ENCODE data around the gene ZNF304. TPM values are rescaled to one million over a fixed set of nuclear protein-coding genes. Genes with fewer than 3 reads are reported as not detected.

Gene ZNF304
- total and polyA plus RNA-seq, 9 of the 15 experiments (the other 6 are each of a cell fraction or from before 2014, with no cell fraction given): 0.82 to 5.5 (median 3.6) TPM

- TF ChIP-seq PBX2 (CRISPR knock-in tag; IDR thresholded peaks at IDR 0.05; ENCODE audit: low read depth) (no peak), PBX2 (tag; conservative IDR thresholded peaks at IDR 0.05; ENCODE audit: low read depth) (no peak), ZNF436 (CRISPR knock-in tag; IDR thresholded peaks at IDR 0.05) (no peak), THRB (CRISPR knock-in tag; conservative IDR thresholded peaks at IDR 0.05) (no peak), GTF2E2 (tag; IDR thresholded peaks at IDR 0.05) (no peak), SETDB1 (IDR thresholded peaks at IDR 0.05; ENCODE audit: low read length) (no peak), RBBP5 (IDR thresholded peaks at IDR 0.05; ENCODE audit: borderline replicate concordance, insufficient read depth, low read length, poor library complexity, severe bottlenecking) (no peak), CREB1 (IDR thresholded peaks at IDR 0.05) (peak; percentile 96), CREB1 (CRISPR knock-in tag; IDR thresholded peaks at IDR 0.05) (peak; percentile 95), PYGO2 (tag; IDR thresholded peaks at IDR 0.05) (no peak), ZKSCAN3 (CRISPR knock-in tag; IDR thresholded peaks at IDR 0.05) (no peak), SFPQ (IDR thresholded peaks at IDR 0.05; ENCODE audit: low read depth, low read length) (no peak), ZNF445 (CRISPR knock-in tag; IDR thresholded peaks at IDR 0.05; ENCODE audit: low read depth) (no peak), ZNF253 (CRISPR knock-in tag; conservative IDR thresholded peaks at IDR 0.05) (no peak)
- TF ChIP-seq, protein P1, sequence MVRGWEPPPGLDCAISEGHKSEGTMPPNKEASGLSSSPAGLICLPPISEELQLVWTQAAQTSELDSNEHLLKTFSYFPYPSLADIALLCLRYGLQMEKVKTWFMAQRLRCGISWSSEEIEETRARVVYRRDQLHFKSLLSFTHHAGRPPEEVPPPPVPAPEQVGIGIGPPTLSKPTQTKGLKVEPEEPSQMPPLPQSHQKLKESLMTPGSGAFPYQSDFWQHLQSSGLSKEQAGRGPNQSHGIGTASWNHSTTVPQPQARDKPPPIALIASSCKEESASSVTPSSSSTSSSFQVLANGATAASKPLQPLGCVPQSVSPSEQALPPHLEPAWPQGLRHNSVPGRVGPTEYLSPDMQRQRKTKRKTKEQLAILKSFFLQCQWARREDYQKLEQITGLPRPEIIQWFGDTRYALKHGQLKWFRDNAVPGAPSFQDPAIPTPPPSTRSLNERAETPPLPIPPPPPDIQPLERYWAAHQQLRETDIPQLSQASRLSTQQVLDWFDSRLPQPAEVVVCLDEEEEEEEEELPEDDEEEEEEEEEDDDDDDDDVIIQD (CRISPR knock-in tag; IDR thresholded peaks at IDR 0.05): no peak
- TF ChIP-seq, protein P2, sequence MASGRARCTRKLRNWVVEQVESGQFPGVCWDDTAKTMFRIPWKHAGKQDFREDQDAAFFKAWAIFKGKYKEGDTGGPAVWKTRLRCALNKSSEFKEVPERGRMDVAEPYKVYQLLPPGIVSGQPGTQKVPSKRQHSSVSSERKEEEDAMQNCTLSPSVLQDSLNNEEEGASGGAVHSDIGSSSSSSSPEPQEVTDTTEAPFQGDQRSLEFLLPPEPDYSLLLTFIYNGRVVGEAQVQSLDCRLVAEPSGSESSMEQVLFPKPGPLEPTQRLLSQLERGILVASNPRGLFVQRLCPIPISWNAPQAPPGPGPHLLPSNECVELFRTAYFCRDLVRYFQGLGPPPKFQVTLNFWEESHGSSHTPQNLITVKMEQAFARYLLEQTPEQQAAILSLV (tag; IDR thresholded peaks at IDR 0.05): no peak
Measured at GRCh38 chr19:57350877-57351805, at the start of gene ZNF304 (continued).
